Measurements from ENCODE around the gene FHOD1. TPM values are rescaled to one million over a fixed set of nuclear protein-coding genes. Genes with fewer than 3 reads are reported as not detected.
A peak's percentile ranks its signal among the peaks of the same experiment; 100 is the strongest.

Gene FHOD1
- total RNA-seq, 4 donors from 2014 or later: 13.3 to 64.4 (median 38.8) TPM

DNA sequence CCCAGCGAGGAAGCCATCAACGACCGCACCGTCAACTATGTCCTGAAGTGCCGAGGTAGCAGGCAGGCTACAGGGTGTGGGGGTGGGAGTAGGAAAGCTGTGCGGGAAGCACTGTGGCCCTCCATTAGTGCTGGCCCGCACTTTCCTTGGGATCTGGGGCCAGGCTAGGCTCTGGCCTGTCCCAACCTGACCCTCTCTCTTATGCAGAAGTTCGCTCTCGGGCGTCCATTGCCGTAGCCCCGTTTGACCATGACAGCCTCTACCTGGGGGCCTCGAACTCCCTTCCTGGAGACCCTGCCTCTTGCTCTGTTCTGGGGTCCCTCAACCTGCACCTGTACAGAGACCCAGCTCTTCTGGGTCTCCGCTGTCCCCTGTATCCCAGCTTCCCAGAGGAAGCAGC lies 40.7 kb upstream of the FHOD1 start:
- TF ChIP-seq POLR2A (IDR thresholded peaks at IDR 0.05) (no peak), CTCF (IDR thresholded peaks at IDR 0.05) (no peak)
- no peaks in the 10 kb centered on the region for H3K36me3 ChIP-seq
- DNase-seq: no peak
- H3K4me3 ChIP-seq: no peak overlapping the region
- H3K4me1 ChIP-seq: no peaks in the 10 kb centered on the region
- no peaks in the 10 kb centered on the region for H3K9me3 ChIP-seq
- H3K27ac ChIP-seq: no peak overlapping the region
- H3K27me3 ChIP-seq: no peaks in the 10 kb centered on the region

DNA sequence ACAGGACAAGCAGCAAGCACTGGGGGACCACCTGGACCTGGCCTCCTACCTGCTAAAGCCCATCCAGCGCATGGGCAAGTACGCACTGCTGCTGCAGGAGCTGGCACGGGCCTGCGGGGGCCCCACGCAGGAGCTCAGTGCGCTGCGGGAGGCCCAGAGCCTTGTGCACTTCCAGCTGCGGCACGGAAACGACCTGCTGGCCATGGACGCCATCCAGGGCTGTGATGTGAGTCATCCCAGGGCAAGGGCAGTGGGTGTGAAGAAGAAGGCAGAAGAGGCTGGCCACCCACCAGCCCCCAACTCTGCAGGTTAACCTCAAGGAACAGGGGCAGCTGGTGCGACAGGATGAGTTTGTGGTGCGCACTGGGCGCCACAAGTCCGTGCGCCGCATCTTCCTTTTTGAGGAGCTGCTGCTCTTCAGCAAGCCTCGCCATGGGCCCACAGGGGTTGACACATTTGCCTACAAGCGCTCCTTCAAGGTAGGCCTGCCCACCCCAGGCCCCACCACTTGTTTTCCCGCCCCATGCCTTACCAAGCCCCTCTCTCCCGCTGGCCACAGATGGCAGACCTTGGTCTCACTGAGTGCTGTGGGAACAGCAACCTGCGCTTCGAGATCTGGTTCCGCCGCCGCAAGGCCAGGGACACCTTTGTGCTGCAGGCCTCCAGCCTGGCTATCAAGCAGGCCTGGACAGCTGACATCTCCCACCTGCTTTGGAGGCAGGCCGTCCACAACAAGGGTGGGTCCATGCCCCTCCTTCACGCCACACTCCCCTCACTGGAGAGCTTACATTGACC lies 39.4 kb upstream of the FHOD1 start:
- no peaks in the 10 kb centered on the region for H3K9me3 ChIP-seq

GRCh38 chr16:67284699-67285646 lies 37.7 kb upstream of the FHOD1 start:
- H3K4me1 ChIP-seq: no peaks in the 10 kb centered on the region
- DNase-seq: peak in 2 of 3 donors; percentile 57 to 65
- H3K27me3 ChIP-seq: no peaks in the 10 kb centered on the region
- H3K27ac ChIP-seq: no peak overlapping the region
- no peaks in the 10 kb centered on the region for H3K36me3 ChIP-seq
- no peak for TF ChIP-seq POLR2A (IDR thresholded peaks at IDR 0.05)
- peak in 4 of 6 experiments; percentile 27 to 58 (median 54) for TF ChIP-seq CTCF (IDR thresholded peaks at IDR 0.05)
- no peak overlapping the region for H3K4me3 ChIP-seq
- H3K9me3 ChIP-seq: no peaks in the 10 kb centered on the region

More for the DNA sequence above, 39.4 kb upstream of the FHOD1 start:
- H3K4me1 ChIP-seq: no peaks in the 10 kb centered on the region
- no peak overlapping the region for H3K27ac ChIP-seq
- H3K36me3 ChIP-seq: no peaks in the 10 kb centered on the region
- H3K4me3 ChIP-seq: no peak overlapping the region
- no peaks in the 10 kb centered on the region for H3K27me3 ChIP-seq
- TF ChIP-seq CTCF (IDR thresholded peaks at IDR 0.05): no peak
- no peak for TF ChIP-seq POLR2A (IDR thresholded peaks at IDR 0.05)
- no peak for DNase-seq

DNA sequence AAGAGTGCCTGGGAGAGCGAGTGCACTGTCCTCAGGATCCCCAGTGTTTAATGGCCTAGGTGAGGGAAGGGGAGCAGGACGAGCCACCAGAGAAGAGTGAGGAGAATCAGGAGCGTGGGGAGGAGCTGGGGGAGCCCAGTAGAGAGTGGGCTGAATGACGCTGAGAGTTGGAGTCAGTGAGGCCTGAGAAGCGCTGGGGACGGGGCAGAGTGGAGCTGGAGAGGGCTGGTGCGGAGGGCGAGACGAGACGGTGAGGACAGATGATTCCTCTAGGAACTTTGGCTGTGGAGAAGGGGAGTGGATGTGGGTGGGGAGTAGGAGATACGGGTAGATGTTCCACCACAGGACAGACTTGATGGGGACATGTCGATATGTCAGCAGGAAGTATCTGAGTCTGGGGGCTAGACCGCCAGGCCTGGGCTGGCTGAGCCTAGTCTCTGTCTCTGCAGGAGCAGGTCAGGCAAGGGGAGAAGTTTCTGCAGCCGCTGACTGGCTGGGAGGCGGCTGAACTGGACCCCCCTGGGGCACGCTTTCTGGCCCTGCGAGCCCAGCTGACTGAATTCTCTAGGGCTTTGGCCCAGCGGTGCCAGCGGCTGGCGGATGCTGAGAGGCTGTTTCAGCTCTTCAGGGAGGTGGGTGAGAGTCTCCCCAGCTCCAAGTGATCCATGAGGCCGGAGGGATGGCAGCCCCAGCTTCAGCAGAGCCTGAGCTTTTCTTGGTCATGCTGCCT lies 36.7 kb upstream of the FHOD1 start:
- H3K4me1 ChIP-seq: peaks cover 0 to 6% (median 3%) of the 10 kb centered on the region in 4 donors
- no peak overlapping the region for H3K4me3 ChIP-seq
- TF ChIP-seq CTCF (IDR thresholded peaks at IDR 0.05): no peak
- TF ChIP-seq POLR2A (IDR thresholded peaks at IDR 0.05): no peak
- H3K27ac ChIP-seq: no peak overlapping the region
- H3K36me3 ChIP-seq: no peaks in the 10 kb centered on the region
- DNase-seq: no peak
- H3K9me3 ChIP-seq: no peaks in the 10 kb centered on the region
- no peaks in the 10 kb centered on the region for H3K27me3 ChIP-seq

Data from Peyer's patch (tissue), 4 donors.